ENCODE results near the gene PGM1. TPM values are rescaled to one million over a fixed set of nuclear protein-coding genes. Genes with fewer than 3 reads are reported as not detected.

PGM1 gene
- total and polyA plus RNA-seq, 10 donors, result 4.5 to 37.4 (median 24.1) TPM

- intact Hi-C loops (cut with DNase I; ENCODE audit: low total_unique reads), result no loop called here
Measured at GRCh38 chr1:63601061-63601460, 7.8 kb downstream of the PGM1 start.

GRCh38 chr1:63601463-63601862 lies 8.3 kb downstream of the PGM1 start:
- TF ChIP-seq POLR2A (IDR thresholded peaks at IDR 0.05) (no peak), CTCF (IDR thresholded peaks at IDR 0.05 in 8 of 11, conservative IDR thresholded peaks at IDR 0.05 in 3 of 11) (no peak), POLR2AphosphoS5 (IDR thresholded peaks at IDR 0.05) (no peak)
- Histone ChIP-seq H3K4me1 (no peaks in the 10 kb centered on the region), H3K27me3 (replicated peaks in 1 of 7) (no peaks in the 10 kb centered on the region), H3K27ac (no peak overlapping the region), H3K4me3 (no peak overlapping the region), H3K36me3 (peaks cover 0 to 5% (median 0%) of the 10 kb centered on the region in 6 donors), H3K9me3 (no peaks in the 10 kb centered on the region)
- WGBS, 5 donors, result 81 to 99% (median 96%) methylated on average over 4 of the region's 4 CpGs
- intact Hi-C loops (cut with DNase I; ENCODE audit: low total_unique reads), result no loop called here
- DNase-seq, result no peak

More at GRCh38 chr1:63601061-63601460, 7.8 kb downstream of the PGM1 start:
- WGBS, 5 donors, result 58 to 82% (median 74%) methylated on average over 3 of the region's 3 CpGs
- no peaks in the 10 kb centered on the region for H3K9me3 ChIP-seq
- DNase-seq, result no peak
- H3K4me3 ChIP-seq, result no peak overlapping the region
- H3K36me3 ChIP-seq, result peaks cover 0 to 5% (median 0%) of the 10 kb centered on the region in 6 donors
- H3K27me3 ChIP-seq (replicated peaks in 1 of 7), result no peaks in the 10 kb centered on the region
- H3K4me1 ChIP-seq, result peaks cover 0 to under 1% (median 0%) of the 10 kb centered on the region in 6 donors
- H3K27ac ChIP-seq, result no peak overlapping the region
- TF ChIP-seq POLR2AphosphoS5 (IDR thresholded peaks at IDR 0.05) (no peak), CTCF (IDR thresholded peaks at IDR 0.05 in 8 of 11, conservative IDR thresholded peaks at IDR 0.05 in 3 of 11) (no peak), POLR2A (IDR thresholded peaks at IDR 0.05) (no peak)

GRCh38 chr1:63601912-63602311 lies 8.7 kb downstream of the PGM1 start:
- intact Hi-C loops (cut with DNase I; ENCODE audit: low total_unique reads), result no loop called here
- H3K27me3 ChIP-seq (replicated peaks in 1 of 7), result no peaks in the 10 kb centered on the region
- 94 to 100% (median 98%) methylated on average over 1 of the region's 1 CpG for WGBS, 5 donors
- no peaks in the 10 kb centered on the region for H3K4me1 ChIP-seq
- no peak overlapping the region for H3K4me3 ChIP-seq
- peaks cover 0 to 5% (median 0%) of the 10 kb centered on the region in 6 donors for H3K36me3 ChIP-seq
- no peaks in the 10 kb centered on the region for H3K9me3 ChIP-seq
- no peak for DNase-seq
- no peak overlapping the region for H3K27ac ChIP-seq
- TF ChIP-seq POLR2A (IDR thresholded peaks at IDR 0.05) (no peak), POLR2AphosphoS5 (IDR thresholded peaks at IDR 0.05) (no peak), CTCF (IDR thresholded peaks at IDR 0.05 in 8 of 11, conservative IDR thresholded peaks at IDR 0.05 in 3 of 11) (no peak)

GRCh38 chr1:63602629-63603028 lies 9.4 kb downstream of the PGM1 start:
- WGBS, 5 donors, result 77 to 95% (median 84%) methylated on average over 5 of the region's 5 CpGs
- no peaks in the 10 kb centered on the region for H3K4me1 ChIP-seq
- no peaks in the 10 kb centered on the region for H3K9me3 ChIP-seq
- TF ChIP-seq POLR2AphosphoS5 (IDR thresholded peaks at IDR 0.05), result no peak
- TF ChIP-seq POLR2A (IDR thresholded peaks at IDR 0.05), result no peak
- no peak for TF ChIP-seq CTCF (IDR thresholded peaks at IDR 0.05 in 8 of 11, conservative IDR thresholded peaks at IDR 0.05 in 3 of 11)
- DNase-seq, result no peak
- no peak overlapping the region for H3K4me3 ChIP-seq
- intact Hi-C loops (cut with DNase I; ENCODE audit: low total_unique reads), result no loop called here
- H3K36me3 ChIP-seq, result peaks cover 0 to 5% (median 0%) of the 10 kb centered on the region in 6 donors
- no peak overlapping the region for H3K27ac ChIP-seq
- no peaks in the 10 kb centered on the region for H3K27me3 ChIP-seq (replicated peaks in 1 of 7)

All from spleen (tissue), 11 donors.